GM12892 (cell line): ENCODE results near the gene EMP2.

Experiments used
- POLR2A ChIP-seq: IDR thresholded peaks from 2 replicates; pipeline ENCODE4 v1.6.1; 2011; ENCODE audit warnings: low read depth, low read length, control low read depth
- TAF1 ChIP-seq: IDR thresholded peaks from 2 replicates; pipeline ENCODE4 v1.6.1; 2011; ENCODE audit warnings: low read depth, mild to moderate bottlenecking, control low read depth, low read length, borderline replicate concordance

DNA sequence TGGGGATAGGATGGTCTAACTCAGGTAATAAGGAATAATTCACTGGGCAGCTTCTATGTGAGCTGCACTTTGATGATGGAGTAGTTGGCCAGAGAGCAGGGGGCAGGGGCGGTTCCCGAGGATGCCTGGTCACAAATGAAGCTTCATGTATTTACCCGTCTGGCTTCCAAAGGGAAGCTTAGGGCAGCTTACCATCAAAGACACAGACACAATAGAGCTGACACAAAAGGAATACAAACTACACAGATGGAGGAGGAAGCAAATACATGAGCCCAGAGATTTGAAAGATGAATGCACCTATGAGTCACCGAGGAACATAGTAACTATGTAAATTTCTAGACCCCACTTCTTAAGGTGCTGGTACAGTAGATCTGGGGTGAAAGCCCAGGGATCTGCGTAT is 8.7 kb upstream of the EMP2 start:
- TF ChIP-seq TAF1, result no peak
- no peak for TF ChIP-seq POLR2A
